Hippocampal formation (tissue), 2 donors: ENCODE measurements around the gene TGFBR2.

Source experiments
- DNase-seq, 2 donors: peaks; one replicate each; lab custom pipeline; 2025; lab: John Stamatoyannopoulos, UW

The TGFBR2 gene

GRCh38 chr3:30602946-30603345 lies 3.5 kb upstream of the TGFBR2 start:
- no peak for DNase-seq

GRCh38 chr3:30604093-30604492 lies 2.3 kb upstream of the TGFBR2 start:
- no peak for DNase-seq

DNA sequence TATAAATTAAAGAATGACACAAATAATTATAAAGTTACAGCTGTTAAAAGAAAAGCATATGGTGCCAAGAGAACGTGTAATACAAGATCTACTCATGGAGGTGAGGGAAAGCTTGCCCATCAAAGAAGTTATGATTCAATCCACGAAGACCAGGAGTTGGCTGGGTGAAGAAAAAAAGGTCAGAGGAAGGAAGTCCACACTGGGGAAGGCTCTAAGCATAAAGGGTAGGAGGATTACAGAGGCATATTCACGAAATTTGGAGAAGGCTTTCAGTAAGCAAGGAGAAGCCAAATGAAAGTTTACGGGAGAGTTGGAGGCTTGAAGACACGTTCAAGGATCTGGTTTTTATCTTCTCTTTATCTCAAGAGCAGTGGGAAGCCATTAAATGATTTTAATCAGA lies 1.8 kb upstream of the TGFBR2 start:
- DNase-seq: no peak

DNA sequence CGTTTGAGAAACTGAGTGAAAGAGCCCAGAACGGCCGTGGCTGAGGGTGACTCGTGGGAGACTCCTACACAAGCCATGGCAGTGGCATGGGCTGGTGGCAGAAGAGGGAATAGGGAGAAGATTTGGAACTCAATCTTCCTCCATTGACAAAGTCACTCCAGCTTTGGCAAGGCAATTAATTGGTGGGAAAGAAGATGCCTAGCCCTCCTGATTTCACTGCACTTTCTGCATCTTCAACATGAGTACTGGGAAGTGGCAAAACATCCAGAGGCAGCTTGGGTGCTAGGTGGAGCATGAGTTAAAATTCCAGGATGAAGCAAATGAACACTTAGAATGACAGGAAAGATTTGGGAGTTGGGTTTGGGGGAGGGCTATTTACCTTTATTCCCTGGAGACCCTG lies 1.4 kb upstream of the TGFBR2 start:
- no peak for DNase-seq

DNA sequence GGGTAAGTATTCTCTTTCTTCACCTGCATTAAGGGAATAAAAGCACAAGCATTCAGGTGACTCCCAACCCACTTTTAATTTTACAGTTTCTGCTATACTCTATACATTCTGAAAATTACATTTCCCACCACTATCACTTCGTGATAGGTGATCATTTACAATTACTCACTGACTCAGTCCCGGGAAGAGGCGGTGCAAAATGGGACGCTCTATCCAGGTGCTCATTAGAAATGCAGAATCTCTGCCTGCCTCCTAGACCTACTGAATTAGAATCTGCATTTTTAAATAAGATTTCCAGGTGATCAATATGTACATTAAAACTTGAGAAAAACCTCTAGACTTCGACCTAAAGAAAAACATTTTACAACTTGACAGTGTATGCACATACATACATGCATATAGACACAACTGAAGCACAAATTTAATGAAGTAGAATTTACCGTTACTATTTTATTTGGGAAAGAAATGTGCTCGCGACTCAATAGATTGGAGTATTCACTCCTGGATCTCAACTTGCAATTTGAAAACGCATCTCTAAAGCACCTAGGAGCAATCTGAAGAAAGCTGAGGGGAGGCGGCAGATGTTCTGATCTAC lies 598 bp upstream of the TGFBR2 start:
- DNase-seq: no peak

DNA sequence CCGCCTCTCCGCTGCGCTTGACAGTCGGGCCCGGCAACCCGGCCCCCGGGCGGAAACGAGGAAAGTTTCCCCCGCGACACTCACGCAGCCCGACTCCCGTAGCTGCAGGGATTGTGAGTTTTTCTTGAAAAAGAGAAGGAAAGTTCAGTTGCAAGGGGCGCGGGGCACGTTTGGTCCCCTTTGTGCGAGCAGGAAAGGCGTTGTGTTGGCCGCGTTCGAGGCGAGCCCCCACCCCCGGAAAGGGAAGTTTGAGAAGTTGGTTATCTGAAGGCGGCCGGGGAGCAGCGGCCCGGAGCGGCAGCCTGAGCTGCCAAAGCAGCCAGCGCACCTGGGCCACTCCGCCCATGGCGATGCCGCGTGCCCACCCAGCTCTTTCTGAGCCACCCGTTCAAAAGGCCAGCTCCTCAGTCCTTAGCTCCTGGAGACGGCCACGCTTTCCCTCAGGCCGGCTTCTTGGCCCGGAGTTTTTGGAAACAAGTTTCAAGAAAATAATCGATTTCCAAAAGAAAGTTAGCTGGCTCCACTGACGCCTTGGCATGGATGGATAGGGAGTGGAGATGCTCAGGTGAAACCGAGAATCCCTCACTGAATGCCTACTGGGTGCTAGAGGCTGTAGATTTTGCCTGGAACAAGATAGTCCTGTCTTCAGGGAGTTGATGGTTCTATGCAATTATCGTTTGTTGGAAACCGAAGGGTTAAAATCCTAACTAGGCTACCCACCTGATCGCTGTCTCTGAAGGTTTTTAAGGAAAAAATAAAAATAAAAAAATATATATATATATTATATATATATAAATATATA lies 832 bp downstream of the TGFBR2 start:
- no peak for DNase-seq

DNA sequence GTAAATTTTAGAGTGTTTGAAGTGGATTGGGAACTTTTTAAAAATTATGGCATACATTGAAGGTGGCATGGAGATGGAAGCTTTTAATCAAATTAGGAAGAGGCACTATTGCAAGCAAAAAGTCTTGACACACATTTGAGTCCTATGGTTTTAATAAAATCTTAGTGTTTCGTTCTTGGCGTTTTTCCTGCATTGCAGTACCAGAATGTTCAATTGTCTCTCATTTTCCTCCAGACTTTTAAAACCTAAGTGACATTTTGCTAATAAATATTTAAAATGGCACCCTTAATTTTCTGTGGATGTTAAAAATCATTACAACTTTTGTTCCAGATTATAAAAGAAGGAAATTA lies 2.2 kb downstream of the TGFBR2 start:
- DNase-seq: no peak

- no peak for DNase-seq
Measured at GRCh38 chr3:30609930-30610701, 3.7 kb downstream of the TGFBR2 start.

DNA sequence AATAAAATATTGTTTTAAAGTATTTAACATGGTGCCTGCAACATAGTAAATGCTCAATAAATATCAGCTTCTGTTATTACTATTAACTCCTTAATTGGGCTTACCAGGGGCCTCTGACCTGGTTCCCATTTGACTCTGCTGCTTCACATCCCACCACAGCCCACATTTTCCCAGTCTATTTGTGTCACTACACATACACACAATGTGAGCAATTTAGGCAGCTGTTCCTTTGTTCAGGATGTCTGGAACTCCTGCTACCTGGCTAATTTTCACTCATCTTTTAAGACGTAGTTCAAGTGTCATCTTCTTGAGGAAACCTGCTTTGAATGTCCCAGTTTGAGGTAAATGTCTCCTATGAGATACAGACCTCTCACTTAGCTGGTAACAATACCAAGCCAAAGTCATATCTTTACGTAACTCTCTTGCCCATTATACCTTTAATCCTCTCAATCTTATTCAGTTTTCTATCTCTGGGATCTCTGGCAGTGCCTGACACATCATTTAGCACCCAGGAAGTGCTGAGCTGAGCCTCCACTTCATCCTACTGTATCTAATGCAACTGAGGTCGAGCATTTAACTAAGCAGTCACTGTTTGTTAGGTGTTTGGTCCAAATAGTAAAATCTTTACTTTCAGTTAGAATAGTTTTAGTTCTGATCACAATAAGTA lies 4.4 kb downstream of the TGFBR2 start:
- DNase-seq: no peak

DNA sequence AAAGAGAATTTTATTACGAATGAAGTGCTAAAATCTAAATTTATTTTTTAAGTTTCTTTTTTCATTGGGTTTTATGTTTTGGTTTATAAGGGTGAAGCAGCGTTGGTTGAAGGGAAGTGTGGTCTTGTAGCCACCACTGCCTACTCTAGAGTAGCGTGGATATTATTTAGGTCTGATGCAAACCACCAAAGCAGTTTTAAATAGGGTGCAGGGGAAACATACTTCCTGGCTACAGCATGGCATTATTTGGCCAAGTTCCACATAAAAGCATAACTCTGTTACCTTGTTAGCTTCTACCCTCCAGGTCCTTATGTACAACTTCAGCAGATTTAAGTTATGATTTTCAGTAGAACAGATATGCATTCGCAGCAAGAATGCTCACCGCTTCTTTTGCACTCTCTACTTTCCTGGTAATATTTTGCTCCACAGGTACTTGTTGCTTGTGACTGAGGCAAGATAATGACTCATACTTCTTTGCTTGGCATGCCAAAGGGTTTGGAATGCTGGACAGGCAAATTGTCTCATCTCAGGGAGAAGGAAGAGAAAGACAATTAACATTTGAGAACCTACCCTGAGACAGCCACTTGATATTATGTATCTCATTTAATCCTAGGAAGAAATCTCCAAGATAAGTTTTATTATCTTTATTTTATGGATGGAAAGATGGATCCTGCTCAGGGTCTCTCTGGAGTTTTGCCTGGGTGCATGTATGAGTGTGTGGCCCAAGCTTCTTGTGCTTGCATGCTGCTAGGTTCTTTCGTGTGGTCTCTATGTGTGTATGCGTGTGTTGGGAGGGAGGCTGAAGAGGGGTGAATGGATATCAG lies 5.4 kb downstream of the TGFBR2 start:
- DNase-seq: no peak

DNA sequence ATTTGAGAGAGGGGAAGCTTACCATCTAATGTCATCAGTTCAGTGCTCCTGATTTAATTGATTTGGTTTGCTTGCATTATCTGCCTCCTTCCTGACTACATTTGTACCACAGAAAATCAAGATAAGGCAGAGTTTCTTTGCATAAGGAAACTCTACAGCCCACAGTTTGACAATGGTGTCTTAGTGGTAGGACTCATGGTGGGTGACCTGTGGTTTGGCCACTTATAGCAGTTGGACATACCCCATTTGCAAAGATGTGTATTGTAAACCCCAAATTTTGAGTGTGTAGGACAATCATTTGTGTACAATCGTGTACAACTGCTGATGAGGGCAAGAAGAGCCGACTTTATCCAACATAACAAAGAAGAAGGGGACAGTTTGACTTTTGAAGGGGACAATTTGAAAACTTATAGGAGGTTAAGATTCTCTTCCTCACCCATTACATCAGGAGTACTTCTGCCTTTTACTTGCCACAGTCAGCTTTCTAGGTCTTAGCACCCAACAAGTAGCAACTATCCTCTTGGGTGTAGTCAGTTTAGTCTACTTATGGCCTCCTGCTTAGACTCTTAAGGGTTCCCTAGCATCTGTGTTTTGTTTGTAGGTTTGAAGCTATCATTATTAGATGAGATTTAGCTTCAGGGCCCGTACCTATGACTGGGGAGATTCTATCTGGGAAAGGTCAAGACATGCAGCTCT lies 6.2 kb downstream of the TGFBR2 start:
- DNase-seq: no peak

DNA sequence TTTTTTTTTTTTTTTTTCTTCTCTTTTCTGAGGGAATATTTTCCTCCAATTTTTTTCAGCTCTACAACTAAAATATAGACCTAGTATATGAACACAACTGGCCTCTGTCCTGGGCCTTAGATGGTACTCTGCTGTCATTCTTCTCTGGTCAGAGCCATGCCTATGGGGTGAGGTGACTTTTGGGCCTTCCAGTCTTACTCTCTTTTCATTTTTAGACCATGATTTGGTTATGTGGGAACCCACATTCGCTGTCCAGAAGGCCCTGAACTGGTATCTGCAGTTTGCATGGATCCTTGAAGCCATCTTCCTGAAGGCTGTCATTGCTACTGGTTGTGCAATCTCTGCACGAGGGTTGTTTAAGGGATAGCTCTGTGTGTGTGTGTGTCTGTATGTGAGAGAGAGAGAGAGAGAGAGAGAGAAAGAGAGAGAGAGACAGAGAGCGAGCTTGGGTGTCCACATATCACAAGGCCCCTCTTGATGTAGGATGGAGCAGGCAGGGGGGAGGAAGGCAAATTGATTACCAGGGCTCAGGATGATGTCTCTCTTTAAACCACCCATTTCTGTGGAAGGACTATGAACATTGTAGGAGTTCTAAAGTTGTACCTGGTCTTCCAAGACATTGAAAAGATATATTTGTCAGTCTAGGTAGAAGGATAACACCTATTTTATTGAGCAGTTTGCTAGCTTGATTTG lies 6.9 kb downstream of the TGFBR2 start:
- DNase-seq: no peak

- no peak for DNase-seq
Measured at GRCh38 chr3:30614373-30614772, 8.0 kb downstream of the TGFBR2 start.

GRCh38 chr3:30614943-30615342 lies 8.5 kb downstream of the TGFBR2 start:
- DNase-seq: no peak

- no peak for DNase-seq
Measured at GRCh38 chr3:30615615-30616346, 9.4 kb downstream of the TGFBR2 start.

DNA sequence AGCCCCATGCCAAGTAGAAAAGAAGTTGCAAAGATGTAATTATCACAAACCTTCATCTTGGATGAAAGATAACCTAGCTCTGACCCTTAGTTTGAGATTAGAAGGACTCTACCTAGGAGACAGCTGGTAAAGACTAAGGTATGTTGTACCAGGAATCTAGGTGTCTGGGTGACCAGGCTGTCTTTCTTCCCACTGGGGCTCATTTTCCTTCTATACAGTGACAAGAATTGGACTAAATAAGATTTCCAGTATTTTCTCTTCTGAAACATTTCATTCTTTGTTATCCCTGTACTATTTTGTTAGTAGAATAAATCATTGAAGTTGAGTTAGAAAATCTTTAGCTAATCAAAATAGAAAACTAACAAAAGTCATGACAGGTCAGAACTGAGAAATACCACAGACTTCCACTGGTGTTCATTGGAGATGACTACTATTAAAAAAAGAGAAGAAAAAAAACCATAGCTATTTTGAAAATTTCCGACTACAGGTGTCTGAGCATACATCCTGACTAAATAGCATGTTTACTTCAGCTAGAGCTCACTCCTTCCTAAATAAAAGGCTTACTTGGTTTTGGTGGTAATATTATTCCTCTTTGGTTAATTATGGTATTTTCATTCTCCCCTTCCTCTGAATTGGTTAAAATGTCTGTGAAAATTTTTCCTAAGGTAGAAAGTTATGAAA lies 10.1 kb downstream of the TGFBR2 start:
- DNase-seq: no peak

DNA sequence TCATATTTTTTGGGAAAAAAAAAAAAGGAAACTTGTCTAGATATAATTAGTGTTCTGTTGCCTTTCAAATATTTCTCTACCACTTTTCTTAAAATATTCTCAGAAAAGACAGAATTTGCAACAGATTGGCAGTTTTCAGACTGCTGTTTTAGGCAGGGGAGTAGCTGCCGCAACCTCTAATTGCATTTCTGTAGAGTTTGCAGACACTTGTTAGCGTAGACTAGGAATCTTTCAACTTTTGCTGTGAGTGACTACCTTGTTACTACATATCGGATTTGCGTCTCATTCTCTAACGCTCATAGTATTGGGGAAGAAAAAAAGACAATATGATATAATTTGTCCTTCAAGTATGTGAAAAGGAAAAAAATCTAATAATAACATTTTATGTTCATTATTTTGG lies 10.7 kb downstream of the TGFBR2 start:
- no peak for DNase-seq

- no peak for DNase-seq
Measured at GRCh38 chr3:30617653-30618052, 11.3 kb downstream of the TGFBR2 start.

GRCh38 chr3:30618526-30618925 lies 12.1 kb downstream of the TGFBR2 start:
- DNase-seq: no peak
